HG02885 (cell line): Measurements from ENCODE around the gene NPAS3.

Experiments
- ATAC-seq: cut with Tn5 transposase; IDR thresholded peaks from one replicate; pipeline ENCODE4 v1.9.1; 2021; ENCODE audit warnings: mild to moderate bottlenecking; ENCODE audit not compliant: unreplicated experiment, poor library complexity

NPAS3 gene

GRCh38 chr14:33527023-33527634 is 588.5 kb downstream of the NPAS3 start:
- ATAC-seq = no peak

DNA sequence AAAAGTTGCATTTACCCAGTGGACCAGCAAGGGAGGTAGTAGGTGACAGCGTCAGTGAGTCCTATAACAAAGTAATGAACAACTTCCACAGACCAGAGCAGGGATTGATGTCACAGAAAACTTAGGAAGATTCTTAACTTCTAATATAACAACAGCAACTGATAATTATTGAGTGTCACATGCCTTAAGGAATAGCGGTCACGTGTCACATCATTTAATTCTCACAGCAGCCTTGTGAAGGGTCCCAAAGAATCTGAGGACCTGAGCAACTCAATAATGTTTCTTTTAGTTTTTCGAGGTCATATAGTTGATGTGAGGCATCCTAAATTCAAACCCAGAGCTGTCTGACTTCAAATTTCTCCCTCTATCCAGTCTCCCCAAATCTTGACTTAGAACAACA is 590.0 kb downstream of the NPAS3 start:
- ATAC-seq = no peak

GRCh38 chr14:33529787-33530757 is 591.4 kb downstream of the NPAS3 start:
- ATAC-seq = no peak

DNA sequence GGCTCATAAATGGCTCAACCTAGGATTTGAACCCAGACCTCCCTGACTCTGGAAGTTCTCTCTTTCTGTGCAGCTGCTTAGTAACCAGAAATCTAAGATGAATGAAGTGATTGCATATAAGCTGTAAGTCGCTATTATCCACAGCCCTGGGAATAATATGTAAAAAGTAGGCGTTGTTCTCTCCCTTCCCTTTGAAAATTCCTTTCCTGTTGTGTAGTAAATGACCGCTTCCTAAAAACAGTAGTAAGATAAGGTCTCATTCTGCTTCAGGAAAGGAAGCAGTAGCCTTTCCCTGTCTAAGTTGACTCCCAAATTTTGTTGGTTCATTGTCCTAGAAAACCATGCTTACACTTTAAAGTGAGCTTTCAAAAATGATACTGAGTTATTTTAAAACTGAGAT is 593.9 kb downstream of the NPAS3 start:
- ATAC-seq = no peak

GRCh38 chr14:33534104-33534503 is 595.4 kb downstream of the NPAS3 start:
- ATAC-seq = no peak

DNA sequence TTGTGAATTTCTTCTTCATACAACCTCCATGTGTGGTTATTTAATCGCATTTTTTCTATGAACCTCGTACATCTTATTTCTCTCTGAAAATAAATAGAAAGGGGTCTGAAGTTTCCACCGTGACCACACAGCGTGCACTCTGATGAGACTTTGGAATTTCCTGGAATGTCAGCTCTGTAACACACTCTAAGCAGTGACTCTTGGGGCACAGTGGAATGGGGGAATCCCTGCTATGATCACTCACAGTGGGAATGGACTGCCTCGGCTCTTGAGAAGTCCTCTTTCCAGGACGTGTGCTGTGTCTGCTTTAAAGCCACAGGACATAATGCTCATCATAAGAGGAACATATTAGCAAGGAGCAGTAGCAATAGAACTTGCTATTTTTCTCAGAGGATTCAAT is 596.0 kb downstream of the NPAS3 start:
- no peak for ATAC-seq

GRCh38 chr14:33539918-33540357 is 601.3 kb downstream of the NPAS3 start:
- ATAC-seq = no peak

GRCh38 chr14:33541171-33541570 is 602.5 kb downstream of the NPAS3 start:
- ATAC-seq = no peak

- ATAC-seq = no peak
These were observed 603.9 kb downstream of the NPAS3 start for GRCh38 chr14:33542338-33543287.

- no peak for ATAC-seq
These were observed 607.0 kb downstream of the NPAS3 start for GRCh38 chr14:33545696-33546095.

DNA sequence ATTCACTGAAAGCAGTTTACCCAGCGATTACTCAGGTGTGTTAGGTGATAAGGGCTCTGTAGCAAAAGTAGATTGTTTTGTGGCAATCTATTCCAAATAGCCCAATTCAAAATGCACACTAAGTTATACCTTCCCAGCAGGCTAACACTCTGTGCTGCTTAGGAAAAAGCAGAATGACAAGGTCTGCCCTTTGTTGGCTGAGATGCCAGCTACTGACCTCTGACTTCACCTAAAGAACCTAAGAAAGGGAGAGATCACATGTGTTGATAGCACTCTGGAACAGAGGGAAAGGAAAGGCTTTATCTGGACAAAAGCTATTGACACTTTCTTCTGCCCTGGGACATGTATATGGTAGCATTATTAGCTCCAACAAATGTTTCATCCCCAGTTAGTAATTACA is 609.9 kb downstream of the NPAS3 start:
- ATAC-seq = no peak

DNA sequence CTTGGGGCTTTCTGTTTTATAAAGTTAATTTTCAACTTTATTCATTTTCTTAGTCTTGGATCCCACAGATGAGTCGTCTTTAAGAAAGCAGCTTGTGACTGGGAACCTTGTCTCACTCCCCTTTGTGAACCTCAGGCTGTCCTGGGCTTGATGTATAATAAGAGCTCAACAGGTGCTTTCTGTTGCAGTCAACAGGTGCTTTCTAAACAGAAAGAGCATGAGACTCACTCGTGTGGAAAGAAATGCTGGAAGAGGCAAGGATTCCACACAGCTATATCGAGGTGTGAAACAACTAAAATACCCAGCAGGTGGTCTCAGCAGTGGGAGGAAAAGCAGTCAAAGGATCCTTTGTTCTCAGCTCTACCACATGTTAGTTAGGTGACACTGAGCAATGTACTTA is 613.3 kb downstream of the NPAS3 start:
- ATAC-seq = no peak

DNA sequence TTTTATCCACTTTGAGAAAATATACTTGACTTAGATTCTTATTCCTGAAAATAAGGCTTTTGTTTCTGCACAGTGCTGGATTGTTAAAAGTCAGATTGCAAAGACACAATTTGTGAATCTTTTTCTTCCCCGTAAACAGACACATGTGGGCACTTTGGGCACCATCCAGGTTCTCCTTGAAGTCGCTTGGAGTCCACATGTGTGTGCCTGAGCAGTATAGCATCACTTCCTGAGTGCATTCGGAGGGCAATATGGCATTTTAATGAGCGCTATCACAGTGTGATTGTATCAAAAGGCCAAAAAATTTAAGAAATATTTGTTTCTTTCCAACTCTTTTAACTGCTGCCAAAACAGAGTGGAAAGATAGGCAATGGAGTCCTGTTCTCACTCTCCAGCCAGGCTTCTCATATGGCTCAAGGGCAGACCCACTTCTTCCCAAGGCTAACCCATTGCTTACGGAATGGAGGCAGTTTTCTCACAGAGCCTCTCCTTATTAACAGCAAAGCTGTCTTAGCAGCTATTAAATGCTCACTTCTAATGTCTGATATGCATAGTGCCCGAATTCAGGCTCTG is 615.1 kb downstream of the NPAS3 start:
- no peak for ATAC-seq

GRCh38 chr14:33554988-33555387 is 616.3 kb downstream of the NPAS3 start:
- ATAC-seq = no peak

DNA sequence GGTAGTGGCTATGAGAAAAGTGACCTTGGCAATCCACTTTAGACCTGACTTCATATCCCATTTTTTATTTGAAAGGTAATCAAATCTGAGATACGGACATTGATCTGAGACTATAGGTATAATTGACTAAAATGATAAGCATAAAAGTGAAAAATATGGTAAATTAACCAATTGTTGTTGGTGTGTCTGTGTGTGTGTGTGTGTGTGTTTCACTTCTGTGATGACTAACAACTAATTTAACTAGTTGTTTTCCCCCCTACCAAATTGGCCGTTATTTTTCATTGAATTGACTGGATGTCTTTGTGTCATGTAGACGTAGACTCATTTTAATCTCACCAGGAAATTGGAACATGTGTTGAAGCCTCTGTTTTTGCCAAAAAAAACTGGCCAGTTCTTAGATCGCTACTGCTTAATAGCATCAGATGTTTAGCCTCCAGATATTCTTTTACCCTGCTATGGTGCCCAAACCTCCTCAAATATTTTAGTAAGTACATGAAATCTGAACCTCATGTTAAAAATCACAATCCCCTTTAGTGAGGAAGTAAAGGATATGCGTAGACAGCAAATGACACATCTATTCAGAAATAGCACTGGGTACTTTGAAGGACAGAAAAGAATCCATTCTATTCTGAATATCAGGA is 617.2 kb downstream of the NPAS3 start:
- ATAC-seq = no peak

GRCh38 chr14:33556382-33557121 is 617.9 kb downstream of the NPAS3 start:
- ATAC-seq = no peak

DNA sequence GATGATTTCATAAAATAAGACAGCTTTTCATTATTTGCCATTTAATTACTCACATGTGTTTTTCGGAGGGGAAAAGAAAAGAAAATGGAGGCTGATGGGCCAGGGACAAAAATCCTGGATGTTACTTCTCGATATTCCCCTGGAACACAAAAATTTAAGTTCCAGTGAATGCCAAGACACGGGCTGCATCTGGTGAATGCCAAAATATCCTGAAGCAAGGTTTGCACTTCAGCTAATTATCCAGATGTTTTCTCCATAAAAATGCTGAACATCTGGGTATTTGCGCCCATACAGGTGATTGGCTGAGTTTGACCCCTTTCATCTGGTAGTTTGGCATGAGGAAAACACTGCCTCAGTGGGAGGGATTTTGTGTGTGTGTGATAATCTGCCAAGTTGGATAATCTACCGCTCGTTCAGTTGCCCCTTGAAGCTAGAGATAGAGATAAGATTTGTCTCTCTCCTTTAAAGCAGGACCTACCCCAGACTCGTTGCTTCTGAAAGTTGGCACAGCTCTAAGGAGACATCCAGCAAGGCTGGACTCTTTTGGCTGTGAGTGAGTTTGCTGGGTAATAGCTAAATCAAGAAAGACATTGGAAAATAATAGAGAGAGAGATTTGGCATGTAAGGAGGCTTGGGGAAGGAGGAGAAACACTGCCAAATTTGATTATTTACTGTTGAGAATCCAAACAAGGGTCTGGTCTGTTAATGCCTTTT is 622.2 kb downstream of the NPAS3 start:
- ATAC-seq = no peak

DNA sequence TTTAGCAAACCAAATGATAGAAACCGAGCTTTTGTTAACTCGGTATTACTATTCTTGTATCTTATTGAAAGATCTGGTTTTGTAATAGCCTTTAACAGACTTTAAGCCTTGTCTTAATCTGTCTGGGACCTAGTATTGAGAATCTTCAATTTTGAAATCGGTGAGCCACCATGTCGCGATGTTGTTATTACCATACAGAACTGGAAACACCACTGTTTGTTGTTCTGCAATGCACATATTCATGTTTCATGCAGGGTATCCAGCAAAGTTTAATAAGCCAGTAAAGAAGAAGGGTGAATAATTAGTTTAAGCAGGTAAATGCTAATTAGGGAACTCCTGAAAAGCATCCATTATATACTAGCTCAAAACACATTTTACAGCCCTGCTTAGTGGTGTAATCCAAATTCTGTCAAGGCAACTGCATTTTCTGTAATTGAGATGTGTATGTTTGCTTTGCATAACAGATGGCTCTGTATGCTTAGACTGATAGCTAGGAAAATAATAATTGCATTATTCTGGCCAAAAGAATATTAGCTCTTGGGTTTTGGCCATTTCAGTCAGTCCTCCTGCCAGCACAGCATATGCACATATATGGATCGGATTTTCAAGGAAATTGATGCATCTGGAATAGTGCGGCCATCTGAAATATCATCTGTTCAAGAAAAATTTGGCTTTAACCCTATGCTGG is 623.0 kb downstream of the NPAS3 start:
- no peak for ATAC-seq
